Fibroblast of lung (primary cell): ENCODE measurements around the gene USP24. TPM values are rescaled to one million over a fixed set of nuclear protein-coding genes. Genes with fewer than 3 reads are reported as not detected.

Source experiments
- DNase-seq, 2 donors: peaks; one replicate each; pipeline versions ENCODE4 v3.0.0 to v3.0.0-alpha.2; 2010; ENCODE audit warnings: low read depth in 2 of 2
- H2AFZ ChIP-seq: 2 replicates; pipeline ENCODE4 v1.5.1; 2012; ENCODE audit warnings: low read length, control low read depth, inconsistent platforms
- H3K27ac ChIP-seq: 2 replicates; pipeline ENCODE4 v1.5.1; 2011; ENCODE audit warnings: low read length, control low read depth; ENCODE audit not compliant: insufficient read depth
- H3K27me3 ChIP-seq: 2 replicates; pipeline ENCODE4 v1.5.1; 2011; ENCODE audit warnings: mild to moderate bottlenecking, low read length; ENCODE audit not compliant: control insufficient read depth, insufficient read depth
- H3K36me3 ChIP-seq: 2 replicates; pipeline ENCODE4 v1.5.1; 2011; ENCODE audit warnings: low read length; ENCODE audit not compliant: control insufficient read depth, insufficient read depth
- H3K4me1 ChIP-seq: 2 replicates; pipeline ENCODE4 v1.5.1; 2011; ENCODE audit warnings: low read length; ENCODE audit not compliant: control insufficient read depth, insufficient read depth; ENCODE audit errors: extremely low read depth
- H3K4me2 ChIP-seq: 2 replicates; pipeline ENCODE4 v1.5.1; 2011; ENCODE audit warnings: low read length, control low read depth; ENCODE audit not compliant: insufficient read depth; ENCODE audit errors: extremely low read depth
- H3K4me3 ChIP-seq, 4 experiments: fragments of 200-600 bp in 1 of 4; sonication (generic) in 1 of 4; replicated peaks in 1 of 4; 2 replicates each; pipeline ENCODE4 v1.5.1; 2011 to 2016; ENCODE audit warnings: low read length in 4 of 4, low read depth in 3 of 4, mild to moderate bottlenecking in 3 of 4, control low read depth in 2 of 4, inconsistent platforms in 1 of 4, mixed read lengths in 1 of 4; ENCODE audit not compliant: insufficient read depth in 1 of 4; ENCODE audit errors: control extremely low read depth in 1 of 4
- H3K79me2 ChIP-seq: 2 replicates; pipeline ENCODE4 v1.5.1; 2012; ENCODE audit warnings: mild to moderate bottlenecking, low read length, inconsistent platforms; ENCODE audit not compliant: control insufficient read depth, insufficient read depth
- H3K9ac ChIP-seq: 2 replicates; pipeline ENCODE4 v1.5.1; 2011; ENCODE audit warnings: mild to moderate bottlenecking, low read length, control low read depth; ENCODE audit not compliant: insufficient read depth
- H3K9me3 ChIP-seq: 2 replicates; pipeline ENCODE4 v1.5.1; 2012; ENCODE audit warnings: low read depth, low read length; ENCODE audit not compliant: control insufficient read depth, insufficient read depth
- H4K20me1 ChIP-seq: 2 replicates; pipeline ENCODE4 v1.5.1; 2011; ENCODE audit warnings: low read length; ENCODE audit not compliant: control insufficient read depth, insufficient read depth; ENCODE audit errors: extremely low read depth
- CTCF ChIP-seq, 2 donors: IDR thresholded peaks in 1 of 2; conservative IDR thresholded peaks in 1 of 2; 1 replicate in 1 of 2; 2 replicates in 1 of 2; pipeline ENCODE4 v1.5.1; 2011 to 2012; ENCODE audit warnings: low read length in 2 of 2, control low read depth in 1 of 2, inconsistent platforms in 1 of 2, low read depth in 1 of 2, mild to moderate bottlenecking in 1 of 2
- EZH2 ChIP-seq: IDR thresholded peaks from 2 replicates; pipeline ENCODE4 v1.5.1; 2012; ENCODE audit warnings: low read length, control low read depth, mild to moderate bottlenecking; ENCODE audit errors: missing control alignments
- polyA plus RNA-seq, 2 donors: library from polyadenylated mRNA; depleted of rRNA in 1 of 2; stranded (reverse) in 1 of 2; unstranded in 1 of 2; fragments of >200 nt; gene quantifications; 2 replicates each; pipeline ENCODE4 v1.2.1, GENCODE V29; 2011 to 2012; ENCODE audit warnings: missing spikeins in 1 of 2
- total RNA-seq: library from RNA; depleted of rRNA; stranded (reverse); fragments of >200 nt; gene quantifications from 2 replicates; pipeline ENCODE4 v1.2.1, GENCODE V29; 2014

The USP24 gene
- total and polyA plus RNA-seq, 2 donors (not counting 1 experiment from before 2014, with no cell fraction given): 16.4 to 63.9 TPM

- Histone ChIP-seq H3K27ac (no peak overlapping the region), H4K20me1 (no peaks in the 10 kb centered on the region), H2AFZ (no peak overlapping the region), H3K27me3 (no peaks in the 10 kb centered on the region), H3K9ac (no peak overlapping the region), H3K4me2 (no peak overlapping the region), H3K4me3 (no peak overlapping the region), H3K9me3 (no peaks in the 10 kb centered on the region), H3K36me3 (no peaks in the 10 kb centered on the region), H3K4me1 (no peaks in the 10 kb centered on the region), H3K79me2 (no peaks in the 10 kb centered on the region)
- DNase-seq: no peak
- no peak for TF ChIP-seq EZH2
- no peak for TF ChIP-seq CTCF (conservative IDR thresholded peaks at IDR 0.05 in 1 of 2, IDR thresholded peaks at IDR 0.05 in 1 of 2; ENCODE audit: low read depth in 1 of 2, low read length in 2 of 2)
These were observed 44.9 kb upstream of the USP24 start for GRCh38 chr1:55259911-55260609.

- Histone ChIP-seq H3K4me1 (no peaks in the 10 kb centered on the region), H3K27ac (no peak overlapping the region), H3K36me3 (no peaks in the 10 kb centered on the region), H3K9me3 (no peaks in the 10 kb centered on the region), H3K79me2 (no peaks in the 10 kb centered on the region), H3K27me3 (no peaks in the 10 kb centered on the region), H3K4me2 (no peak overlapping the region), H3K9ac (no peak overlapping the region), H3K4me3 (no peak overlapping the region), H4K20me1 (no peaks in the 10 kb centered on the region), H2AFZ (no peak overlapping the region)
- peak; percentile 15 to 32 for DNase-seq
- no peak for TF ChIP-seq CTCF (conservative IDR thresholded peaks at IDR 0.05 in 1 of 2, IDR thresholded peaks at IDR 0.05 in 1 of 2; ENCODE audit: low read depth in 1 of 2, low read length in 2 of 2)
- TF ChIP-seq EZH2: no peak
These were observed 42.8 kb upstream of the USP24 start for GRCh38 chr1:55257958-55258357.

- Histone ChIP-seq H3K4me1 (no peaks in the 10 kb centered on the region), H3K9me3 (no peaks in the 10 kb centered on the region), H3K4me3 (no peak overlapping the region), H3K36me3 (no peaks in the 10 kb centered on the region), H4K20me1 (no peaks in the 10 kb centered on the region), H3K9ac (no peak overlapping the region), H3K4me2 (no peak overlapping the region), H2AFZ (no peak overlapping the region), H3K79me2 (no peaks in the 10 kb centered on the region), H3K27ac (no peak overlapping the region), H3K27me3 (no peaks in the 10 kb centered on the region)
- DNase-seq: no peak
- no peak for TF ChIP-seq EZH2
These were observed 40.7 kb upstream of the USP24 start for GRCh38 chr1:55255901-55256300.
